ENCODE data around the gene FBLN1. TPM values are rescaled to one million over a fixed set of nuclear protein-coding genes. Genes with fewer than 3 reads are reported as not detected.

The FBLN1 gene
- total RNA-seq, 1 experiment from 2014 or later = 23.4 TPM

DNA sequence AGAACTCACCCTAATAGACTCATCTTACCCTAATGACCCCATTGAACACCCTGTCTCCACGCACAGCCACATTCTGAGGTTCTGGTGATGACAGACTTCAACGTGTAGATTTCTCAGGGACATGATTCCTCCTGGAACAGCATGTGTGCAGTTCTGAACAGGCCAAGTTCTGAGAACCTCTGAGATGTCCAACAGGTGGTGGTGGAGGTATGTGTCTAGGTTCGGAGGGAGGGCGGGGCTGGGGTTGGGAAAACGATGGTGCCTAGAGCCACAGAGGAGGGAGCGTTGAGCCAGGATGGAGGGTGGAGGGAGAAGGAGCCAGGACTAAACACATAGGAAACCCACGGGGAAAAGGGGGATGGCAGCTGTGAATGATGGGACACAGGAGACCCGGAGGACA is 43.4 kb upstream of the FBLN1 start:
- Histone ChIP-seq H3K9me3 (ENCODE audit: control insufficient read depth in 1 of 2, insufficient read depth in 1 of 2, low read depth in 1 of 2, low read length in 2 of 2) (no peaks in the 10 kb centered on the region), H2AFZ (ENCODE audit: low read depth, low read length, poor library complexity, severe bottlenecking) (no peak overlapping the region), H3K9ac (ENCODE audit: low read length) (no peak overlapping the region), H3K27me3 (ENCODE audit: insufficient read depth, low read length) (no peaks in the 10 kb centered on the region), H3K27ac (ENCODE audit: low read depth, low read length) (no peak overlapping the region), H4K20me1 (ENCODE audit: insufficient read depth) (no peaks in the 10 kb centered on the region), H3K9me2 (ENCODE audit: insufficient read depth) (no peaks in the 10 kb centered on the region), H3K4me3 (replicated peaks in 1 of 2; ENCODE audit: low read depth in 1 of 2, low read length in 2 of 2) (no peak overlapping the region), H3K79me2 (ENCODE audit: insufficient read depth, low read length) (no peaks in the 10 kb centered on the region), H3K36me3 (ENCODE audit: control insufficient read depth in 1 of 2, insufficient read depth in 2 of 2, low read length in 2 of 2) (no peaks in the 10 kb centered on the region), H3K4me1 (ENCODE audit: control insufficient read depth in 1 of 2, insufficient read depth in 2 of 2, low read length in 2 of 2) (no peaks in the 10 kb centered on the region), H3K4me2 (ENCODE audit: low read length) (no peak overlapping the region)
- CTCF ChIA-PET = no interaction called here
- intact Hi-C loops (cut with micrococcal nuclease) = no loop called here
- no peak for ATAC-seq
- POLR2A ChIA-PET = no interaction called here
- BruUV-seq (replicated peaks) = no TSS peak
- TF ChIP-seq ZFX (IDR thresholded peaks at IDR 0.05) (no peak), CTCF (IDR thresholded peaks at IDR 0.05 in 2 of 3, conservative IDR thresholded peaks at IDR 0.05 in 1 of 3; ENCODE audit: borderline replicate concordance in 1 of 3, insufficient read depth in 1 of 3, low read depth in 2 of 3, low read length in 2 of 3) (no peak), CEBPB (IDR thresholded peaks at IDR 0.05; ENCODE audit: low read depth) (no peak), ELF1 (IDR thresholded peaks at IDR 0.05; ENCODE audit: borderline replicate concordance, low read depth) (no peak), TCF7L2 (IDR thresholded peaks at IDR 0.05; ENCODE audit: borderline replicate concordance, extremely low read depth, insufficient read depth, insufficient read length) (no peak), FOSL1 (IDR thresholded peaks at IDR 0.05; ENCODE audit: low read depth) (no peak), SRF (IDR thresholded peaks at IDR 0.05; ENCODE audit: low read depth) (no peak), EGR1 (IDR thresholded peaks at IDR 0.05; ENCODE audit: low read depth) (no peak), ATF3 (IDR thresholded peaks at IDR 0.05) (no peak), EZH2 (IDR thresholded peaks at IDR 0.05) (no peak), SIN3A (IDR thresholded peaks at IDR 0.05; ENCODE audit: low read depth) (no peak), POLR2AphosphoS5 (IDR thresholded peaks at IDR 0.05; ENCODE audit: low read depth, low read length) (no peak), YY1 (IDR thresholded peaks at IDR 0.05; ENCODE audit: extremely low read depth, insufficient replicate concordance, low read depth, low read length) (no peak)
- TF ChIP-seq, protein P1, sequence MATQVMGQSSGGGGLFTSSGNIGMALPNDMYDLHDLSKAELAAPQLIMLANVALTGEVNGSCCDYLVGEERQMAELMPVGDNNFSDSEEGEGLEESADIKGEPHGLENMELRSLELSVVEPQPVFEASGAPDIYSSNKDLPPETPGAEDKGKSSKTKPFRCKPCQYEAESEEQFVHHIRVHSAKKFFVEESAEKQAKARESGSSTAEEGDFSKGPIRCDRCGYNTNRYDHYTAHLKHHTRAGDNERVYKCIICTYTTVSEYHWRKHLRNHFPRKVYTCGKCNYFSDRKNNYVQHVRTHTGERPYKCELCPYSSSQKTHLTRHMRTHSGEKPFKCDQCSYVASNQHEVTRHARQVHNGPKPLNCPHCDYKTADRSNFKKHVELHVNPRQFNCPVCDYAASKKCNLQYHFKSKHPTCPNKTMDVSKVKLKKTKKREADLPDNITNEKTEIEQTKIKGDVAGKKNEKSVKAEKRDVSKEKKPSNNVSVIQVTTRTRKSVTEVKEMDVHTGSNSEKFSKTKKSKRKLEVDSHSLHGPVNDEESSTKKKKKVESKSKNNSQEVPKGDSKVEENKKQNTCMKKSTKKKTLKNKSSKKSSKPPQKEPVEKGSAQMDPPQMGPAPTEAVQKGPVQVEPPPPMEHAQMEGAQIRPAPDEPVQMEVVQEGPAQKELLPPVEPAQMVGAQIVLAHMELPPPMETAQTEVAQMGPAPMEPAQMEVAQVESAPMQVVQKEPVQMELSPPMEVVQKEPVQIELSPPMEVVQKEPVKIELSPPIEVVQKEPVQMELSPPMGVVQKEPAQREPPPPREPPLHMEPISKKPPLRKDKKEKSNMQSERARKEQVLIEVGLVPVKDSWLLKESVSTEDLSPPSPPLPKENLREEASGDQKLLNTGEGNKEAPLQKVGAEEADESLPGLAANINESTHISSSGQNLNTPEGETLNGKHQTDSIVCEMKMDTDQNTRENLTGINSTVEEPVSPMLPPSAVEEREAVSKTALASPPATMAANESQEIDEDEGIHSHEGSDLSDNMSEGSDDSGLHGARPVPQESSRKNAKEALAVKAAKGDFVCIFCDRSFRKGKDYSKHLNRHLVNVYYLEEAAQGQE (IDR thresholded peaks at IDR 0.05; ENCODE audit: low read depth) = no peak
- TF ChIP-seq, protein P2, sequence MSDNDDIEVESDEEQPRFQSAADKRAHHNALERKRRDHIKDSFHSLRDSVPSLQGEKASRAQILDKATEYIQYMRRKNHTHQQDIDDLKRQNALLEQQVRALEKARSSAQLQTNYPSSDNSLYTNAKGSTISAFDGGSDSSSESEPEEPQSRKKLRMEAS (IDR thresholded peaks at IDR 0.05) = no peak
- TF ChIP-seq, protein P3, sequence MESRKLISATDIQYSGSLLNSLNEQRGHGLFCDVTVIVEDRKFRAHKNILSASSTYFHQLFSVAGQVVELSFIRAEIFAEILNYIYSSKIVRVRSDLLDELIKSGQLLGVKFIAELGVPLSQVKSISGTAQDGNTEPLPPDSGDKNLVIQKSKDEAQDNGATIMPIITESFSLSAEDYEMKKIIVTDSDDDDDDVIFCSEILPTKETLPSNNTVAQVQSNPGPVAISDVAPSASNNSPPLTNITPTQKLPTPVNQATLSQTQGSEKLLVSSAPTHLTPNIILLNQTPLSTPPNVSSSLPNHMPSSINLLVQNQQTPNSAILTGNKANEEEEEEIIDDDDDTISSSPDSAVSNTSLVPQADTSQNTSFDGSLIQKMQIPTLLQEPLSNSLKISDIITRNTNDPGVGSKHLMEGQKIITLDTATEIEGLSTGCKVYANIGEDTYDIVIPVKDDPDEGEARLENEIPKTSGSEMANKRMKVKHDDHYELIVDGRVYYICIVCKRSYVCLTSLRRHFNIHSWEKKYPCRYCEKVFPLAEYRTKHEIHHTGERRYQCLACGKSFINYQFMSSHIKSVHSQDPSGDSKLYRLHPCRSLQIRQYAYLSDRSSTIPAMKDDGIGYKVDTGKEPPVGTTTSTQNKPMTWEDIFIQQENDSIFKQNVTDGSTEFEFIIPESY (IDR thresholded peaks at IDR 0.05; ENCODE audit: extremely low read depth, insufficient replicate concordance, low read length) = no peak
- DNase-seq (ENCODE audit: low read depth, low spot score) = no peak
- RAD21 ChIA-PET (ENCODE audit: low non-redundant PET in 1 of 2, low total read pairs in 2 of 2, uncharacterized antibody in 2 of 2, unreplicated experiment in 2 of 2) = no interaction called here

All from HCT116 (cell line).